ENCODE results near the gene PCDHA1. TPM values are rescaled to one million over a fixed set of nuclear protein-coding genes. Genes with fewer than 3 reads are reported as not detected.

The PCDHA1 gene
- polyA plus RNA-seq, 1 donor (not counting 4 experiments of a cell fraction or from before 2014, with no cell fraction given): 0.03 TPM

- H4K20me1 ChIP-seq (ENCODE audit: control insufficient read depth, extremely low read depth, insufficient read depth, low read length): no peaks in the 10 kb centered on the region
- no peak for TF ChIP-seq EZH2 (IDR thresholded peaks at IDR 0.05; ENCODE audit: low read length)
- no peak for TF ChIP-seq CTCF (optimal IDR thresholded peaks at IDR 0.05 in 1 of 3, IDR thresholded peaks at IDR 0.05 in 1 of 3, conservative IDR thresholded peaks at IDR 0.05 in 1 of 3; ENCODE audit: extremely low read depth in 1 of 3, insufficient read depth in 2 of 3, low read length in 3 of 3)
- H3K79me2 ChIP-seq (ENCODE audit: control insufficient read depth, insufficient read depth, low read length): no peaks in the 10 kb centered on the region
- FAIRE-seq (no peak), DNase-seq (ENCODE audit: low read depth, low spot score) (no peak)
- no peak overlapping the region for H3K4me3 ChIP-seq (ENCODE audit: control insufficient read depth in 2 of 3, extremely low read depth in 1 of 3, insufficient read depth in 2 of 3, low read depth in 1 of 3, low read length in 3 of 3)
- no peak overlapping the region for H2AFZ ChIP-seq (ENCODE audit: control insufficient read depth, low read length)
- H3K9me1 ChIP-seq (ENCODE audit: control insufficient read depth, extremely low read depth, insufficient read depth, low read length): no peaks in the 10 kb centered on the region
- no peak overlapping the region for H3K9ac ChIP-seq (ENCODE audit: control insufficient read depth, extremely low read depth, insufficient read depth, low read length)
- H3K36me3 ChIP-seq (ENCODE audit: control insufficient read depth in 2 of 2, extremely low read depth in 1 of 2, insufficient read depth in 2 of 2, low read length in 2 of 2): no peaks in the 10 kb centered on the region
- H3K4me2 ChIP-seq (ENCODE audit: control insufficient read depth, extremely low read depth, insufficient read depth, low read depth, low read length): no peak overlapping the region
- H3K27ac ChIP-seq (ENCODE audit: control insufficient read depth, insufficient read depth, low read length): no peak overlapping the region
- H3K27me3 ChIP-seq (ENCODE audit: control insufficient read depth, extremely low read depth, insufficient read depth, low read length): peaks cover 23% of the 10 kb centered on the region
- H3K4me1 ChIP-seq (ENCODE audit: control insufficient read depth, extremely low read depth, insufficient read depth, low read length): peaks cover 3% of the 10 kb centered on the region
- dilution Hi-C loops (cut with MboI; ENCODE audit: extremely low pct_ligation_motif_present, low sequenced_read_pairs): no loop called here
- H3K9me3 ChIP-seq (ENCODE audit: control insufficient read depth, low read depth, low read length): no peaks in the 10 kb centered on the region
Measured at GRCh38 chr5:140969880-140970279, 183.9 kb downstream of the PCDHA1 start.

- no peak overlapping the region for H3K27ac ChIP-seq (ENCODE audit: control insufficient read depth, insufficient read depth, low read length)
- H3K9ac ChIP-seq (ENCODE audit: control insufficient read depth, extremely low read depth, insufficient read depth, low read length): no peak overlapping the region
- no peaks in the 10 kb centered on the region for H3K9me1 ChIP-seq (ENCODE audit: control insufficient read depth, extremely low read depth, insufficient read depth, low read length)
- H3K4me1 ChIP-seq (ENCODE audit: control insufficient read depth, extremely low read depth, insufficient read depth, low read length): no peaks in the 10 kb centered on the region
- no peaks in the 10 kb centered on the region for H3K27me3 ChIP-seq (ENCODE audit: control insufficient read depth, extremely low read depth, insufficient read depth, low read length)
- H4K20me1 ChIP-seq (ENCODE audit: control insufficient read depth, extremely low read depth, insufficient read depth, low read length): no peaks in the 10 kb centered on the region
- TF ChIP-seq CTCF (optimal IDR thresholded peaks at IDR 0.05 in 1 of 3, IDR thresholded peaks at IDR 0.05 in 1 of 3, conservative IDR thresholded peaks at IDR 0.05 in 1 of 3; ENCODE audit: extremely low read depth in 1 of 3, insufficient read depth in 2 of 3, low read length in 3 of 3) (no peak), EZH2 (IDR thresholded peaks at IDR 0.05; ENCODE audit: low read length) (no peak)
- dilution Hi-C loops (cut with MboI; ENCODE audit: extremely low pct_ligation_motif_present, low sequenced_read_pairs): no loop called here
- H3K9me3 ChIP-seq (ENCODE audit: control insufficient read depth, low read depth, low read length): no peaks in the 10 kb centered on the region
- FAIRE-seq: no peak
- H3K36me3 ChIP-seq (ENCODE audit: control insufficient read depth in 2 of 2, extremely low read depth in 1 of 2, insufficient read depth in 2 of 2, low read length in 2 of 2): no peaks in the 10 kb centered on the region
- H3K4me2 ChIP-seq (ENCODE audit: control insufficient read depth, extremely low read depth, insufficient read depth, low read depth, low read length): no peak overlapping the region
- DNase-seq (ENCODE audit: low read depth, low spot score): no peak
- no peak overlapping the region for H3K4me3 ChIP-seq (ENCODE audit: control insufficient read depth in 2 of 3, extremely low read depth in 1 of 3, insufficient read depth in 2 of 3, low read depth in 1 of 3, low read length in 3 of 3)
- no peak overlapping the region for H2AFZ ChIP-seq (ENCODE audit: control insufficient read depth, low read length)
- no peaks in the 10 kb centered on the region for H3K79me2 ChIP-seq (ENCODE audit: control insufficient read depth, insufficient read depth, low read length)
Measured at GRCh38 chr5:140973550-140973949, 187.6 kb downstream of the PCDHA1 start.
